WTC11 (cell line): ENCODE data around the gene KLHL18. TPM values are rescaled to one million over a fixed set of nuclear protein-coding genes. Genes with fewer than 3 reads are reported as not detected.

ENCODE experiments used
- ATAC-seq: fragments of 200-7000 bp; cut with Tn5 transposase; 2 replicates; pipeline ENCODE4 v1.10.0; 2021; ENCODE audit warnings: mild to moderate bottlenecking, moderate library complexity
- CTCF ChIA-PET: fragments of 300-600 bp; sonication (Branson Sonifier 250); formaldehyde crosslinking; loops from one replicate; lab custom pipeline; 2021; ENCODE audit warnings: antibody characterized with exemption; lab: Charles Lee
- POLR2A ChIA-PET: fragments of 350-600 bp; sonication (Branson Sonifier 250); formaldehyde crosslinking; loops from one replicate; lab custom pipeline; 2021; ENCODE audit warnings: antibody characterized with exemption; lab: Charles Lee
- DNase-seq: peaks from one replicate; pipeline ENCODE4 v3.0.0; 2021; ENCODE audit warnings: low spot score
- H3K27ac Mint-ChIP-seq: 2 replicates; pipeline ENCODE4 v1.8.0; 2021; ENCODE audit warnings: mixed read lengths
- H3K27me3 Mint-ChIP-seq: 2 replicates; pipeline ENCODE4 v1.8.0; 2021; ENCODE audit warnings: low read depth, mild to moderate bottlenecking, moderate library complexity, mixed read lengths
- H3K36me3 Mint-ChIP-seq: 2 replicates; pipeline ENCODE4 v1.8.0; 2021; ENCODE audit warnings: mixed read lengths
- H3K4me1 Mint-ChIP-seq: 2 replicates; pipeline ENCODE4 v1.8.0; 2022; ENCODE audit warnings: mixed read lengths
- H3K4me3 Mint-ChIP-seq: 2 replicates; pipeline ENCODE4 v1.8.0; 2021; ENCODE audit warnings: mild to moderate bottlenecking, moderate library complexity, mixed read lengths
- H3K9me3 Mint-ChIP-seq: 2 replicates; pipeline ENCODE4 v1.8.0; 2021; ENCODE audit warnings: mixed read lengths
- E2F5 ChIP-seq: sonication (generic); formaldehyde crosslinking; IDR thresholded peaks from 2 replicates; pipeline ENCODE4 v1.8.1; 2022; ENCODE audit warnings: mild to moderate bottlenecking, moderate library complexity, missing genetic modification reagents
- ELF4 ChIP-seq: sonication (generic); formaldehyde crosslinking; IDR thresholded peaks from 2 replicates; pipeline ENCODE4 v1.8.1; 2022; ENCODE audit warnings: low read depth, mild to moderate bottlenecking, moderate library complexity, missing genetic modification reagents
- EMX1 ChIP-seq: fragments of 250-450 bp; sonication (Bioruptor Pico); IDR thresholded peaks from 2 replicates; pipeline ENCODE4 v1.8.0; 2021; ENCODE audit warnings: mild to moderate bottlenecking
- ESRRA ChIP-seq: sonication (generic); formaldehyde crosslinking; IDR thresholded peaks from 2 replicates; pipeline ENCODE4 v1.8.1; 2022; ENCODE audit warnings: mild to moderate bottlenecking, missing genetic modification reagents, borderline replicate concordance
- MYBL2 ChIP-seq: sonication (generic); formaldehyde crosslinking; IDR thresholded peaks from 2 replicates; pipeline ENCODE4 v1.8.1; 2023; ENCODE audit warnings: mild to moderate bottlenecking, moderate library complexity, missing genetic modification reagents
- NFE2L1 ChIP-seq: sonication (generic); formaldehyde crosslinking; IDR thresholded peaks from 2 replicates; pipeline ENCODE4 v1.8.1; 2023; ENCODE audit warnings: missing genetic modification reagents
- NR2C2 ChIP-seq: sonication (generic); formaldehyde crosslinking; IDR thresholded peaks from 2 replicates; pipeline ENCODE4 v1.8.0; 2022; ENCODE audit warnings: mild to moderate bottlenecking, missing genetic modification reagents
- OVOL2 ChIP-seq: fragments of 250-450 bp; sonication (Bioruptor Pico); IDR thresholded peaks from 2 replicates; pipeline ENCODE4 v1.9.0; 2021; ENCODE audit warnings: mild to moderate bottlenecking, borderline replicate concordance
- PREB ChIP-seq: sonication (generic); formaldehyde crosslinking; IDR thresholded peaks from 2 replicates; pipeline ENCODE4 v1.8.1; 2022; ENCODE audit warnings: mild to moderate bottlenecking, missing genetic modification reagents, moderate library complexity, borderline replicate concordance
- PRRX2 ChIP-seq: fragments of 250-450 bp; sonication (Bioruptor Pico); IDR thresholded peaks from 2 replicates; pipeline ENCODE4 v1.8.0; 2021; ENCODE audit warnings: mild to moderate bottlenecking
- SMAD3 ChIP-seq: sonication (generic); formaldehyde crosslinking; IDR thresholded peaks from 2 replicates; pipeline ENCODE4 v1.8.0; 2022; ENCODE audit warnings: missing genetic modification reagents, mild to moderate bottlenecking, borderline replicate concordance
- ZBTB21 ChIP-seq: sonication (generic); formaldehyde crosslinking; IDR thresholded peaks from 2 replicates; pipeline ENCODE4 v1.8.1; 2023; ENCODE audit warnings: mild to moderate bottlenecking, missing genetic modification reagents, borderline replicate concordance
- ZMAT4 ChIP-seq: fragments of 250-450 bp; sonication (Bioruptor Pico); IDR thresholded peaks from 2 replicates; pipeline ENCODE4 v1.9.0; 2021; ENCODE audit warnings: mild to moderate bottlenecking
- ZNF121 ChIP-seq: sonication (generic); formaldehyde crosslinking; IDR thresholded peaks from 2 replicates; pipeline ENCODE4 v1.8.0; 2023; ENCODE audit warnings: missing genetic modification reagents
- ZNF219 ChIP-seq: sonication (generic); formaldehyde crosslinking; IDR thresholded peaks from 2 replicates; pipeline ENCODE4 v1.8.0; 2023; ENCODE audit warnings: missing genetic modification reagents, mild to moderate bottlenecking, borderline replicate concordance
- ZNF232 ChIP-seq: sonication (generic); formaldehyde crosslinking; IDR thresholded peaks from 2 replicates; pipeline ENCODE4 v1.8.0; 2022; ENCODE audit warnings: mild to moderate bottlenecking, missing genetic modification reagents
- ZNF263 ChIP-seq: sonication (generic); formaldehyde crosslinking; IDR thresholded peaks from 2 replicates; pipeline ENCODE4 v1.8.1; 2022; ENCODE audit warnings: low read depth, mild to moderate bottlenecking, moderate library complexity, missing genetic modification reagents
- ZNF396 ChIP-seq: fragments of 250-450 bp; sonication (Bioruptor Pico); IDR thresholded peaks from 2 replicates; pipeline ENCODE4 v1.8.0; 2021; ENCODE audit warnings: mild to moderate bottlenecking, moderate library complexity, borderline replicate concordance
- ZNF671 ChIP-seq: fragments of 250-450 bp; sonication (Bioruptor Pico); IDR thresholded peaks from 2 replicates; pipeline ENCODE4 v1.8.0; 2021; ENCODE audit warnings: mild to moderate bottlenecking
- total RNA-seq: library from RNA; stranded (reverse); gene quantifications from 3 replicates; pipeline ENCODE4 v1.2.3, GENCODE V29; 2021
- TF ChIP-seq, protein P1 (sequence below): sonication (generic); formaldehyde crosslinking; conservative IDR thresholded peaks from 2 replicates; pipeline ENCODE4 v1.8.1; 2022; ENCODE audit warnings: mild to moderate bottlenecking, missing genetic modification reagents
- TF ChIP-seq, protein P2 (sequence below): sonication (generic); formaldehyde crosslinking; IDR thresholded peaks from 2 replicates; pipeline ENCODE4 v1.8.1; 2023; ENCODE audit warnings: mild to moderate bottlenecking, missing genetic modification reagents
- TF ChIP-seq, protein P3 (sequence below): sonication (generic); formaldehyde crosslinking; IDR thresholded peaks from 2 replicates; pipeline ENCODE4 v1.8.0; 2023; ENCODE audit warnings: missing genetic modification reagents

Gene KLHL18
- total RNA-seq, 1 experiment from 2014 or later = 28.4 TPM

- POLR2A ChIA-PET = interaction anchor here (0.6 kb wide), 1 partner anchor 50 kb away, joined by 3 read pairs; no protein-coding TSS in a partner anchor
Observed at GRCh38 chr3:47339951-47340350, 57.2 kb downstream of the KLHL18 start.

DNA sequence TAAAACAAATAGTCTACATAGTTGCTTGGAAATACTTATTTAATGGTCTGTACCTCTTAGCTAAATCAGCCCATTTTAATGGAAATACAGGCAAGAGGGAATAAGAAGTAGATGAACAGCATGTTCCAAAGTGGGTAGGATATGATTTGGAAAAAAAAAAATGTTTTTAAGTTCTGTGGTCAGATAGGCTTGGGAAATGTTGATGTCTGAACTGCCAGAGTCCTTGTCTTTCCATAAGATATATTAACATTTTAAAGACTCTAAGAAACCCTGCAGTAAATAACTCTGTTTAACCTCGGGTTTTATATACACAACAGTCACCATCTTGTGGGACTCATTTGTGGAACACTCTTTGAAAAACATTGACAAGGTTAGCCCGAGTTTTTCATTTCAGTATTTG is 58.1 kb downstream of the KLHL18 start:
- no peaks in the 10 kb centered on the region for H3K9me3 Mint-ChIP-seq
- ATAC-seq = no peak
- POLR2A ChIA-PET = no interaction called here
- TF ChIP-seq ESRRA (CRISPR knock-in tag) = no peak
- TF ChIP-seq PREB (CRISPR knock-in tag) = no peak
- TF ChIP-seq PRRX2 (CRISPR knock-in tag) = no peak
- TF ChIP-seq ZNF396 = no peak
- TF ChIP-seq, protein P1, sequence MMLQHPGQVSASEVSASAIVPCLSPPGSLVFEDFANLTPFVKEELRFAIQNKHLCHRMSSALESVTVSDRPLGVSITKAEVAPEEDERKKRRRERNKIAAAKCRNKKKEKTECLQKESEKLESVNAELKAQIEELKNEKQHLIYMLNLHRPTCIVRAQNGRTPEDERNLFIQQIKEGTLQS (CRISPR knock-in tag) = no peak
- TF ChIP-seq, protein P2, sequence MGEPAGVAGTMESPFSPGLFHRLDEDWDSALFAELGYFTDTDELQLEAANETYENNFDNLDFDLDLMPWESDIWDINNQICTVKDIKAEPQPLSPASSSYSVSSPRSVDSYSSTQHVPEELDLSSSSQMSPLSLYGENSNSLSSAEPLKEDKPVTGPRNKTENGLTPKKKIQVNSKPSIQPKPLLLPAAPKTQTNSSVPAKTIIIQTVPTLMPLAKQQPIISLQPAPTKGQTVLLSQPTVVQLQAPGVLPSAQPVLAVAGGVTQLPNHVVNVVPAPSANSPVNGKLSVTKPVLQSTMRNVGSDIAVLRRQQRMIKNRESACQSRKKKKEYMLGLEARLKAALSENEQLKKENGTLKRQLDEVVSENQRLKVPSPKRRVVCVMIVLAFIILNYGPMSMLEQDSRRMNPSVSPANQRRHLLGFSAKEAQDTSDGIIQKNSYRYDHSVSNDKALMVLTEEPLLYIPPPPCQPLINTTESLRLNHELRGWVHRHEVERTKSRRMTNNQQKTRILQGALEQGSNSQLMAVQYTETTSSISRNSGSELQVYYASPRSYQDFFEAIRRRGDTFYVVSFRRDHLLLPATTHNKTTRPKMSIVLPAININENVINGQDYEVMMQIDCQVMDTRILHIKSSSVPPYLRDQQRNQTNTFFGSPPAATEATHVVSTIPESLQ (CRISPR knock-in tag) = no peak
- TF ChIP-seq EMX1 = no peak
- TF ChIP-seq ZNF121 (CRISPR knock-in tag) = no peak
- no peak for TF ChIP-seq ZBTB21
- no peak for TF ChIP-seq ZNF671 (CRISPR knock-in tag)
- TF ChIP-seq E2F5 (CRISPR knock-in tag) = no peak
- TF ChIP-seq ZNF232 (CRISPR knock-in tag) = no peak
- no peak for TF ChIP-seq NFE2L1 (CRISPR knock-in tag)
- TF ChIP-seq, all 79 proteins: peak for 0
- Mint-ChIP-seq H3K27ac (no peak overlapping the region), H3K4me3 (no peak overlapping the region), H3K36me3 (peaks cover 56% of the 10 kb centered on the region), H3K27me3 (no peaks in the 10 kb centered on the region), H3K4me1 (no peaks in the 10 kb centered on the region)
- no peak for DNase-seq
- CTCF ChIA-PET = no interaction called here

More at GRCh38 chr3:47339951-47340350, 57.2 kb downstream of the KLHL18 start:
- DNase-seq (no peak), ATAC-seq (no peak)
- Mint-ChIP-seq H3K27me3 (no peaks in the 10 kb centered on the region), H3K27ac (no peak overlapping the region), H3K36me3 (peaks cover 55% of the 10 kb centered on the region), H3K4me3 (no peak overlapping the region), H3K4me1 (no peaks in the 10 kb centered on the region), H3K9me3 (no peaks in the 10 kb centered on the region)
- CTCF ChIA-PET = no interaction called here
- TF ChIP-seq NR2C2 (CRISPR knock-in tag) (no peak), ZNF263 (CRISPR knock-in tag) (no peak), ELF4 (CRISPR knock-in tag) (no peak), ZMAT4 (CRISPR knock-in tag) (no peak), ZNF219 (CRISPR knock-in tag) (no peak), ZNF671 (CRISPR knock-in tag) (no peak), OVOL2 (CRISPR knock-in tag) (no peak), SMAD3 (CRISPR knock-in tag) (no peak), NFE2L1 (CRISPR knock-in tag) (no peak), MYBL2 (CRISPR knock-in tag) (no peak)
- TF ChIP-seq, protein P3, sequence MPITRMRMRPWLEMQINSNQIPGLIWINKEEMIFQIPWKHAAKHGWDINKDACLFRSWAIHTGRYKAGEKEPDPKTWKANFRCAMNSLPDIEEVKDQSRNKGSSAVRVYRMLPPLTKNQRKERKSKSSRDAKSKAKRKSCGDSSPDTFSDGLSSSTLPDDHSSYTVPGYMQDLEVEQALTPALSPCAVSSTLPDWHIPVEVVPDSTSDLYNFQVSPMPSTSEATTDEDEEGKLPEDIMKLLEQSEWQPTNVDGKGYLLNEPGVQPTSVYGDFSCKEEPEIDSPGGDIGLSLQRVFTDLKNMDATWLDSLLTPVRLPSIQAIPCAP (CRISPR knock-in tag) = no peak
